Gastroesophageal sphincter (tissue), 4 donors: ENCODE results near the gene ARRDC5. TPM values are rescaled to one million over a fixed set of nuclear protein-coding genes. Genes with fewer than 3 reads are reported as not detected.
A peak's percentile ranks its signal among the peaks of the same experiment; 100 is the strongest.
"Not testable (repeated sequence)": the region's sequence is repeated elsewhere in the genome, so short reads cannot be mapped to it uniquely, and the experiment has no call there.

Experiments
- ATAC-seq: fragments of 150-250 bp; one replicate; pipeline ENCODE4 v1.9.1; 2016; ENCODE audit warnings: mild to moderate bottlenecking, moderate library complexity
- H3K27ac ChIP-seq, 4 donors: fragments of 200-600 bp; sonication (generic) in 3 of 4; 1 replicate in 3 of 4; 2 replicates in 1 of 4; pipeline ENCODE4 v1.5.1; 2016 to 2019
- H3K27me3 ChIP-seq: fragments of 200-600 bp; sonication (generic); one replicate; pipeline ENCODE4 v1.5.1; 2019
- H3K36me3 ChIP-seq, 2 donors: fragments of 200-600 bp; sonication (generic); one replicate each; pipeline ENCODE4 v1.5.1; 2019; ENCODE audit warnings: control low read depth in 1 of 2
- H3K4me1 ChIP-seq, 3 donors: fragments of 200-600 bp; sonication (generic); 1 replicate in 2 of 3; 2 replicates in 1 of 3; pipeline ENCODE4 v1.5.1; 2016 to 2019; ENCODE audit warnings: control low read depth in 2 of 3
- H3K4me3 ChIP-seq, 2 donors: fragments of 200-600 bp; sonication (generic); one replicate each; pipeline ENCODE4 v1.5.1; 2019; ENCODE audit warnings: mild to moderate bottlenecking in 1 of 2, moderate library complexity in 1 of 2
- H3K9me3 ChIP-seq, 3 donors: fragments of 200-600 bp; sonication (generic); one replicate each; pipeline ENCODE4 v1.5.1; 2017 to 2019; ENCODE audit warnings: control low read depth in 2 of 3
- EP300 ChIP-seq: sonication (generic); formaldehyde crosslinking; IDR thresholded peaks from one replicate; pipeline ENCODE4 v1.6.1; 2017; ENCODE audit warnings: antibody characterized with exemption, mild to moderate bottlenecking
- POLR2A ChIP-seq, 2 donors: fragments of 450-650 bp; IDR thresholded peaks; one replicate each; pipeline ENCODE4 v1.6.1; 2017; ENCODE audit warnings: antibody characterized with exemption in 2 of 2, mild to moderate bottlenecking in 2 of 2, moderate library complexity in 1 of 2
- POLR2AphosphoS5 ChIP-seq: sonication (generic); formaldehyde crosslinking; IDR thresholded peaks from one replicate; pipeline ENCODE4 v1.6.1; 2017; ENCODE audit warnings: antibody characterized with exemption
- WGBS, 2 donors: methylation state at CpG; one replicate each; pipeline ENCODE4 v1.1.5; 2018; ENCODE audit warnings: low coverage in 1 of 2; 5-methylcytosine and 5-hydroxymethylcytosine counted together
- total RNA-seq, 4 donors: library from RNA; depleted of rRNA; stranded (reverse); fragments of >200 nt; gene quantifications; one replicate each; pipeline ENCODE4 v1.1.0, GENCODE V29; 2016
- TF ChIP-seq, protein P1 (sequence below), 4 experiments: fragments of 200-600 bp in 2 of 4; fragments of 450-650 bp in 2 of 4; sonication (generic) in 1 of 4; IDR thresholded peaks; one replicate each; pipeline ENCODE4 v1.5.1; 2017 to 2019; ENCODE audit warnings: antibody characterized with exemption in 4 of 4, mild to moderate bottlenecking in 2 of 4, moderate library complexity in 2 of 4

The ARRDC5 gene
- total RNA-seq, 4 donors from 2014 or later = 1.1 TPM; not detected in 3

DNA sequence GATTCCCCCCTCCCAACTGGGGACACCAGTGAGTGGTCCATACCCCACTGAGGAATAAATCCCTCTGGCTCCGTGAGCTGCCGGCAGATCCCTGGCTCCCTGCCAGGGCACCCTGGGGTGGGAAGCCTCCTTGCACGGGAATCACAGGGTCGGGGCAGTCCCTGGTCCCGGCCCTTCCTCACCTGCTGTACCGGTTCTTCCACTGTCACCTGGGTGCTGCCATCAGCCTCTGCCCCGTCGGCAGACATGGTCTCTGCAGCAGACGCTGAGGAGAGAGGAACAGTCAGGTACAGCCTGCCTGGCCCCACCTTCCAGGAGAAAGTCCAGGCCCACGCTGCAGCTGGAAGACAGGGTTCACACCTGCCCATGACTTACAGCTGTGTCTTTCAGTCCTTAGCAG, 41.5 kb downstream of the ARRDC5 start:
- no peak overlapping the region for H3K4me3 ChIP-seq
- 90% methylated on average over 2 of the region's 10 CpGs; no CpG with 5 or more reads in 1 of the 2 donors for WGBS, 2 donors
- peaks cover 0 to 65% of the 10 kb centered on the region in 2 donors for H3K36me3 ChIP-seq
- H3K27ac ChIP-seq = no peak overlapping the region
- H3K27me3 ChIP-seq = no peaks in the 10 kb centered on the region
- no peaks in the 10 kb centered on the region for H3K9me3 ChIP-seq
- no peak for ATAC-seq
- peaks cover 0 to 2% (median 1%) of the 10 kb centered on the region in 3 donors for H3K4me1 ChIP-seq
- no peak for TF ChIP-seq POLR2A (IDR thresholded peaks at IDR 0.05)
- TF ChIP-seq, protein P1, sequence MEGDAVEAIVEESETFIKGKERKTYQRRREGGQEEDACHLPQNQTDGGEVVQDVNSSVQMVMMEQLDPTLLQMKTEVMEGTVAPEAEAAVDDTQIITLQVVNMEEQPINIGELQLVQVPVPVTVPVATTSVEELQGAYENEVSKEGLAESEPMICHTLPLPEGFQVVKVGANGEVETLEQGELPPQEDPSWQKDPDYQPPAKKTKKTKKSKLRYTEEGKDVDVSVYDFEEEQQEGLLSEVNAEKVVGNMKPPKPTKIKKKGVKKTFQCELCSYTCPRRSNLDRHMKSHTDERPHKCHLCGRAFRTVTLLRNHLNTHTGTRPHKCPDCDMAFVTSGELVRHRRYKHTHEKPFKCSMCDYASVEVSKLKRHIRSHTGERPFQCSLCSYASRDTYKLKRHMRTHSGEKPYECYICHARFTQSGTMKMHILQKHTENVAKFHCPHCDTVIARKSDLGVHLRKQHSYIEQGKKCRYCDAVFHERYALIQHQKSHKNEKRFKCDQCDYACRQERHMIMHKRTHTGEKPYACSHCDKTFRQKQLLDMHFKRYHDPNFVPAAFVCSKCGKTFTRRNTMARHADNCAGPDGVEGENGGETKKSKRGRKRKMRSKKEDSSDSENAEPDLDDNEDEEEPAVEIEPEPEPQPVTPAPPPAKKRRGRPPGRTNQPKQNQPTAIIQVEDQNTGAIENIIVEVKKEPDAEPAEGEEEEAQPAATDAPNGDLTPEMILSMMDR (IDR thresholded peaks at IDR 0.05) = no peak
- TF ChIP-seq EP300 = no peak
- no peak for TF ChIP-seq POLR2AphosphoS5

DNA sequence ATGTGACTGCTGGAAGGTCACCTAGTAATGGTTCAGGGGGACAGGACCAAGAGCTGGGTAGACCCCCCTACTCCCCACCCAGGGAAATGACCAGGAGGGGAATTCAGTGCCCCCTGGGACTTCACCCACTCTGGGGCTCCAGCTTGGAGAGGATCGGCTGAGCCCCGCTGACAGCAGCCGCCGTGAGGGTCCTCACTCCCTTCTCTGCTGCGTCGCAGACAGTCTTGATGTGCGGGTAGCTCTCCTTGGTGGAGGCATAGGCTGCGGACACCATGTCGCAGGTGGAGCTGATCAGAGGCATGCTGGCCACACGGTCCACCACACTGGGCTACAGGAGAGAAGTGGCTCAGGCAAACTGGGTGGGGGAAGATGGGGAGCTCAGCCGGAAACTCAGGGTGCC, 43.0 kb downstream of the ARRDC5 start:
- no peak for ATAC-seq
- Histone ChIP-seq H3K27me3 (no peaks in the 10 kb centered on the region), H3K9me3 (no peaks in the 10 kb centered on the region), H3K4me3 (no peak overlapping the region), H3K36me3 (peaks cover 0 to 79% of the 10 kb centered on the region in 2 donors), H3K27ac (no peak overlapping the region), H3K4me1 (no peaks in the 10 kb centered on the region)
- WGBS, 2 donors = 91% methylated on average over 1 of the region's 11 CpGs; no CpG with 5 or more reads in 1 of the 2 donors
- TF ChIP-seq POLR2A (IDR thresholded peaks at IDR 0.05) = no peak
- no peak for TF ChIP-seq EP300
- TF ChIP-seq, protein P1 (IDR thresholded peaks at IDR 0.05) = no peak
- TF ChIP-seq POLR2AphosphoS5 = no peak

DNA sequence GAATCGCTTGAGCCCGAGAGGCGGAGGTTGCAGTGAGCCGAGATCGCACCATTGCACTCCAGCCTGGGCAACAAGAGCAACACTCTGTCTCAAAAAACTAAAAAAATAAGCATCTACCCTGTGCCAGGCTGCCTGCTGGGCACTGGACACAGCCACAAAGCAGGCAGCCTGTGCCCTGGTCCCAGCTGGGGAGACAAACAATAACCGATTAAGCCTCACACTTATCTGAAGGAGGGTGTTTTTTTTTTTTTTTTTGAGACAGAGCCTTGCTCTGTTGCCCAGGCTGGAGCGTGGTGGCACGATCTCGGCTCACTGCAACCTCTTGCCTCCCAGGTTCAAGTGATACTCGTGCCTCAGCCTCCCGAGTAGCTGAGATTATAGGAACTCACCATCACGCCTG, 46.2 kb downstream of the ARRDC5 start:
- H3K36me3 ChIP-seq = peaks cover 0 to 100% of the 10 kb centered on the region in 2 donors
- ATAC-seq, H3K4me3 ChIP-seq, H3K27ac ChIP-seq, H3K27me3 ChIP-seq, H3K9me3 ChIP-seq, H3K4me1 ChIP-seq: not testable (repeated sequence)
- 75 to 100% methylated on average over 3 to 7 of the region's 12 CpGs for WGBS, 2 donors

DNA sequence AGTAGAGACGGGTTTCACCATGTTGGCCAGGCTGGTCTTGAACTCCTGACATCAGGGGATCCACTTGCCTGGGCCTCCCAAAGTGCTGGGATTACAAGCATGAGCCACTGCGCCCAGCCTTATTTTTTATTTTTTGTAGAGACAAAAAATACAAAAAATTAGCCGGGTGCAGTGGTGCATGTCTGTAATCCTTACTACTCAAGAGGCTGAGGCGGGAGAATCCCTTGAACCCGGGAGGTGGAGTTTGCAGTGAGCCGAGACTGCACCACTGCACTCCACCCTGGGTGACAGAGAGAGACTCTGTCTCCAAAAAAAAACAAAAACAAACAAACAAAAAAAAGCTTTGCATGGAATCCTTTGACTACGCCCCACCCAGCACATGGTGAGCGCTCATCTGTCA, 49.2 kb downstream of the ARRDC5 start:
- H3K4me1 ChIP-seq, ATAC-seq, H3K9me3 ChIP-seq, H3K27ac ChIP-seq, H3K4me3 ChIP-seq, H3K27me3 ChIP-seq: not testable (repeated sequence)
- WGBS, 2 donors = 87 to 90% methylated on average over 2 to 5 of the region's 8 CpGs
- peaks cover 0 to 97% of the 10 kb centered on the region in 2 donors for H3K36me3 ChIP-seq

DNA sequence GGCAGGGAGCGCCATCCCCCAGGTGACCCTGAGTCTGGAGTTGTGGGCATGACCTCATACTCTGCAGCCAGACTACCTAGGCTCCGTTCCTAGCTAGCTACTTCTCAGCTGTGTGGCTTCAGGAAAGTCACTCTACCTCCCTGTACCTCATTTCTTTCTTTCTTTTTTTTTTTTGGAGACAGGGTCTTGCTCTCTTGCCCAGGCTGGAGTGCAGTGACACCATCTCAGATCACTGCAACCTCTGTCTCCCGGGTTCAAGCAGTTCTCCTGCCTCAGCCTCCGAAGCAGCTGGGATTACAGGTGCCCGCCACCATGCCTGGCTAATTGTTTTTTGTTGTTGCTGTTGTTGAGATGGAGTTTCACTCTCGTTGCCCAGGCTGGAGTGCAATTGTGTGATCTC, 50.2 kb downstream of the ARRDC5 start:
- WGBS, 2 donors = 95 to 100% methylated on average over 2 to 4 of the region's 6 CpGs
- H3K4me3 ChIP-seq = no peak overlapping the region
- no peak for ATAC-seq
- H3K9me3 ChIP-seq = no peaks in the 10 kb centered on the region
- no peaks in the 10 kb centered on the region for H3K4me1 ChIP-seq
- no peaks in the 10 kb centered on the region for H3K27me3 ChIP-seq
- H3K36me3 ChIP-seq = peaks cover 0 to 97% of the 10 kb centered on the region in 2 donors
- no peak overlapping the region for H3K27ac ChIP-seq
- TF ChIP-seq POLR2A (IDR thresholded peaks at IDR 0.05) = no peak
- no peak for TF ChIP-seq POLR2AphosphoS5
- TF ChIP-seq EP300 = no peak
- TF ChIP-seq, protein P1 (IDR thresholded peaks at IDR 0.05) = no peak

DNA sequence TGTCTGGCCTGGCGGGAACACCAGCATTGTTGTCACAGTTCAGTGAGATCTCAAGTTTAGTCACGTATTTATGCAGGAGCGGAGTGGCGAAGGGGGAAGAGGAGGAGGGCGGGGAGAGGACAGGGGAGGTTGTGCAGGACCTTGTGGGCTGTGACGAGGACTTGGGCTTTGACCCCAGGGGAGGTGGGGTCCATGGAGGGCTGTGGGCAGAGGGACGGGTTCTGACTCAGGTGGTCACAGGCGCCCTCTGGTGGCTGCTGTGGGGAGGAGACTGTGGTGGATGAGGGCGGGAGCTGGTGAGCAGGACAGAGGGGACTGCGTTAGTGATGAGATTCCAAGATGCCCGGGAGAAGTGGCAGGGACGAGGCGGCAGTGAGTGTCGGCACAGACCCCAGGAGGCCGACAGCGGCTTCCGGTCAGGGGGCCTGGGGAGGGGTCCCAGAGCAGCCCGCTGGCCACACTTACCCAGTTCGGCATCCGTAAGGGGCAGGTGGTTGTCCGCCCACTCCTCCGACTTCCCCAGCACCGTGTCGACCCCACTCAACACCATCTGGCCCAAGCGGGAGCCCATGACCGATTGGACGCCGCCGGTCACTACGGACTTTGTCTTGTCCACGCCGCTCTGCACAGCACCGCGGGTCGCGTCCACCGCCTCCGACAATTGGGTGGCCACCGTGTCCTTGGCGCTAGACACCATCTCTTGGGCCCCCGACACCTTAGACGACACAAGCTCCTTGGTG, 51.0 kb downstream of the ARRDC5 start:
- no peaks in the 10 kb centered on the region for H3K9me3 ChIP-seq
- no peaks in the 10 kb centered on the region for H3K27me3 ChIP-seq
- peaks cover 0 to 97% of the 10 kb centered on the region in 2 donors for H3K36me3 ChIP-seq
- ATAC-seq = peak; percentile 78
- H3K4me3 ChIP-seq = no peak overlapping the region
- 54 to 60% methylated on average over 6 to 18 of the region's 42 CpGs for WGBS, 2 donors
- H3K4me1 ChIP-seq = no peaks in the 10 kb centered on the region
- no peak for TF ChIP-seq EP300
- TF ChIP-seq, protein P1 (IDR thresholded peaks at IDR 0.05) = peak in 3 of 4 experiments; percentile 85 to 92 (median 88)
- TF ChIP-seq POLR2A (IDR thresholded peaks at IDR 0.05) = no peak
- no peak overlapping the region for H3K27ac ChIP-seq
